Breast epithelium (tissue), 4 donors: ENCODE data around the gene METTL17. TPM values are rescaled to one million over a fixed set of nuclear protein-coding genes. Genes with fewer than 3 reads are reported as not detected.
"Not testable (repeated sequence)": the region's sequence is repeated elsewhere in the genome, so short reads cannot be mapped to it uniquely, and the experiment has no call there.

Experiments used
- DNase-seq, 2 donors: peaks; one replicate each; pipeline ENCODE4 v3.0.0-alpha.2; 2019; ENCODE audit warnings: low spot score in 2 of 2
- H3K27ac ChIP-seq, 2 donors: fragments of 200-600 bp; sonication (generic) in 1 of 2; one replicate each; pipeline ENCODE4 v1.5.1; 2016 to 2019; ENCODE audit warnings: mild to moderate bottlenecking in 1 of 2
- H3K27me3 ChIP-seq, 2 donors: fragments of 200-600 bp; sonication (generic) in 1 of 2; one replicate each; pipeline versions ENCODE4 v1.5.1 to v1.6.0; 2017 to 2019; ENCODE audit warnings: control low read depth in 1 of 2, mild to moderate bottlenecking in 1 of 2
- H3K36me3 ChIP-seq: fragments of 200-600 bp; one replicate; pipeline ENCODE4 v1.5.1; 2019
- H3K4me1 ChIP-seq, 2 donors: fragments of 200-600 bp; sonication (generic); one replicate each; pipeline ENCODE4 v1.5.1; 2016 to 2019; ENCODE audit warnings: control low read depth in 1 of 2
- H3K4me3 ChIP-seq, 3 donors: fragments of 200-600 bp; sonication (generic); 1 replicate in 2 of 3; 2 replicates in 1 of 3; pipeline ENCODE4 v1.5.1; 2016 to 2019; ENCODE audit warnings: mild to moderate bottlenecking in 3 of 3, moderate library complexity in 2 of 3
- H3K9me3 ChIP-seq, 2 donors: fragments of 200-600 bp; sonication (generic) in 1 of 2; one replicate each; pipeline ENCODE4 v1.5.1; 2016 to 2019; ENCODE audit warnings: control low read depth in 1 of 2
- POLR2A ChIP-seq: fragments of 450-650 bp; IDR thresholded peaks from one replicate; pipeline ENCODE4 v1.6.1; 2016; ENCODE audit warnings: antibody characterized with exemption, mild to moderate bottlenecking, moderate library complexity
- POLR2AphosphoS5 ChIP-seq, 3 donors: sonication (generic); formaldehyde crosslinking; IDR thresholded peaks; one replicate each; pipeline ENCODE4 v1.6.1; 2017; ENCODE audit warnings: antibody characterized with exemption in 3 of 3
- intact Hi-C: fragments of 100-400 bp; cut with DNase I; formaldehyde crosslinking; loops from one replicate; pipeline ENCODE4 v1.15.1; 2023; ENCODE audit warnings: low total_unique reads
- total RNA-seq, 3 donors: library from RNA; depleted of rRNA; stranded (reverse); fragments of >200 nt; gene quantifications; one replicate each; pipeline ENCODE4 v1.1.0, GENCODE V29; 2016
- TF ChIP-seq, protein P1 (sequence below), 3 donors: fragments of 450-650 bp; IDR thresholded peaks; one replicate each; pipeline ENCODE4 v1.5.1; 2016 to 2017; ENCODE audit warnings: antibody characterized with exemption in 3 of 3, mild to moderate bottlenecking in 3 of 3, moderate library complexity in 3 of 3

Gene METTL17
- total RNA-seq, 3 donors from 2014 or later, result 78.6 to 105 (median 89.5) TPM

DNA sequence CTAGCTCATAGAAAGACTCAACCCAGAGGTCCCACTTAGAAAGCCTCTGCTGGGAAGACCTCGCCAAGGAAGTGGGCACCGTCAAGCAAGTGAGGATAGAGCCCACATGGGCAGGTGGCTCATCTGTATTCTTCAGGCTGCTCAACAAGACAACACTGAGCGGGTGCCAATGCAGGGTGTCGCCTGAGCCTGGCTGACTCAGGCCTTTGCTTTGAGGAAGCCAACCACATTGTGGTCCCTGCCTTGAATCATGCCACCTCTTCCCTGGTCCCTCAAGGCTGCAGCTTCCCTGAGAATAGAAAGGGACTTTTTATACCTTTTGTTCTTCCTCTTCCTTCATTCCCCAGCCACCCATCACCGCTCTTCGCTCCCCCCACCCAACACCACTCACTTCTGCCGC is 47.0 kb downstream of the METTL17 start:
- Histone ChIP-seq H3K27ac (peak overlapping the region; percentile 36 to 70), H3K9me3 (no peaks in the 10 kb centered on the region), H3K27me3 (no peaks in the 10 kb centered on the region), H3K4me3 (no peak overlapping the region), H3K36me3 (no peaks in the 10 kb centered on the region), H3K4me1 (peaks cover 0 to 15% of the 10 kb centered on the region in 2 donors)
- intact Hi-C loops, result no loop called here
- TF ChIP-seq POLR2AphosphoS5 (IDR thresholded peaks at IDR 0.05) (no peak), POLR2A (no peak)
- TF ChIP-seq, protein P1, sequence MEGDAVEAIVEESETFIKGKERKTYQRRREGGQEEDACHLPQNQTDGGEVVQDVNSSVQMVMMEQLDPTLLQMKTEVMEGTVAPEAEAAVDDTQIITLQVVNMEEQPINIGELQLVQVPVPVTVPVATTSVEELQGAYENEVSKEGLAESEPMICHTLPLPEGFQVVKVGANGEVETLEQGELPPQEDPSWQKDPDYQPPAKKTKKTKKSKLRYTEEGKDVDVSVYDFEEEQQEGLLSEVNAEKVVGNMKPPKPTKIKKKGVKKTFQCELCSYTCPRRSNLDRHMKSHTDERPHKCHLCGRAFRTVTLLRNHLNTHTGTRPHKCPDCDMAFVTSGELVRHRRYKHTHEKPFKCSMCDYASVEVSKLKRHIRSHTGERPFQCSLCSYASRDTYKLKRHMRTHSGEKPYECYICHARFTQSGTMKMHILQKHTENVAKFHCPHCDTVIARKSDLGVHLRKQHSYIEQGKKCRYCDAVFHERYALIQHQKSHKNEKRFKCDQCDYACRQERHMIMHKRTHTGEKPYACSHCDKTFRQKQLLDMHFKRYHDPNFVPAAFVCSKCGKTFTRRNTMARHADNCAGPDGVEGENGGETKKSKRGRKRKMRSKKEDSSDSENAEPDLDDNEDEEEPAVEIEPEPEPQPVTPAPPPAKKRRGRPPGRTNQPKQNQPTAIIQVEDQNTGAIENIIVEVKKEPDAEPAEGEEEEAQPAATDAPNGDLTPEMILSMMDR (IDR thresholded peaks at IDR 0.05), result no peak
- DNase-seq, result peak in 1 of 2 donors; percentile 65

DNA sequence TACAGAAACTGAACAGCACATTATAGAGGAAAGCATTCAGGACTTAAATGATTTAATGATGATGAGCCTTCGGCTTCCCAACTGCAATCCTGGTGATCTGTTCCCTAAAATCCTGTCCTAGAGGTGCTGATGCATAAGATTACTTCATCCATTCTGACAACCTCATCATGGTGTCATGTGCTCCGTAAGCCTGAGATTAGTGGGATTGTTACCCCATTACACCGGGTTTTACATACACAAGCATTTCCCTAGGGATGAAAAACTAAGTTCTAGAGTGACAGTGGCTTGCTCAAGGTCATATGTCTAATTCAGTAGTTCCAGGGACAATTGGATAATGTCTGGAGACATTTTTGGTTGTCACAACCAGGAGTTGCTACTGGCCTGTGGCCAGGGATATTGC is 47.4 kb downstream of the METTL17 start:
- Histone ChIP-seq H3K4me3 (no peak overlapping the region), H3K9me3 (no peaks in the 10 kb centered on the region), H3K36me3 (no peaks in the 10 kb centered on the region), H3K27ac (peak overlapping the region; percentile 36 to 70), H3K4me1 (peaks cover 0 to 15% of the 10 kb centered on the region in 2 donors), H3K27me3 (no peaks in the 10 kb centered on the region)
- no peak for DNase-seq
- TF ChIP-seq POLR2A (no peak), POLR2AphosphoS5 (IDR thresholded peaks at IDR 0.05) (no peak)
- TF ChIP-seq, protein P1 (IDR thresholded peaks at IDR 0.05), result no peak
- intact Hi-C loops, result no loop called here

DNA sequence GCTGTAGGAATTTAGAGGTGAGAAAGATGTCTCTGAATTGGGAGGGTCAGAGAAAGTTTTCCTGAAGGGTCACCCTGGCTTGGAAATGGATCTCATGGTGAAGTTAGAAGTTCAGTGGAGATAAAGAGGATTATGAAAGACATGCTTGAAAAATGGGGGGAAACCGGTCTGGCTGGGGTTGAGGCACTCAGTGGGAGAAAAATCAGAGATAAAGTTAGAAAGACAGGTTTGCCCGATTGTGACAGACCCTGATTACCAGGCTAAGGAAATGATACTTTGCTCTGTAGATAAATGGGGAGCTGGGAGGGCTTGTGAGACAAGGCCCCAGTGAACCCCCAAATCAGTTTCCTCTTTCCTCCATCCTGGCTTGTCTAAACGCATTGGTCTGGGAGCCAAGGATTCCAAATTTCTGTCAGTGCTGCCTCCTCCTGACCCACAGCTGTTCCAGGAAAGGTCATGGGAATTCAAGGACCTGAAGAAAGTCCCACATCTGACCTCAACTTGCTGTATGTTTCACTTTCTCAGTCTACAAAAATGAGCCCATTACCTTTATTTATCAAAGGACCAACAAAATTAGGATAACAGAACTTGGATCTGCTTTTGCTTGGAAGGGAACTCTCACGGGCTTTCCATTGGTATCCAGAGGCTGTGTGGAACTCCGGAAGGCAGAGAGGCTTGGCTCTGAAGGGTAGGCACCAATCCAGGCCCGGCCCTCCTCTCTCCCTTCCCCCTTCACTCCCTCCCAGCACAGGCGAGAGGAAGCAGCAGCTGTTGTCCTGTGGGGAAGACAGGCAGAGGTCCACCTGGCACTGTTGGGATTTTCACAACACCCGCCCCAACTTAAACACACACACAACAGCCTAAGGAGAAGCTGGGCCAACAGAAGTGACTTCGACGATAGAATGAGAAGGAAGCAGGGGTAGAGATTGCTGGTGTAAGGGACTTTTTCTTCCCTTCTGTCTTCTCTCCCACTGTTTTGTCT is 49.0 kb downstream of the METTL17 start:
- intact Hi-C loops, result loop anchor here (2.0 kb wide), 1 partner anchor 24 kb away; no protein-coding TSS in a partner anchor
- Histone ChIP-seq H3K27ac (peak overlapping the region; percentile 70 to 80), H3K9me3 (no peaks in the 10 kb centered on the region), H3K4me1 (peaks cover 0 to 24% of the 10 kb centered on the region in 2 donors), H3K27me3 (no peaks in the 10 kb centered on the region), H3K36me3 (no peaks in the 10 kb centered on the region), H3K4me3 (peak overlapping the region in 2 of 3 donors; percentile 6 to 21)
- DNase-seq, result peak; percentile 83 to 88
- TF ChIP-seq POLR2AphosphoS5 (IDR thresholded peaks at IDR 0.05) (peak; percentile 51 to 77 (median 67)), POLR2A (no peak)

DNA sequence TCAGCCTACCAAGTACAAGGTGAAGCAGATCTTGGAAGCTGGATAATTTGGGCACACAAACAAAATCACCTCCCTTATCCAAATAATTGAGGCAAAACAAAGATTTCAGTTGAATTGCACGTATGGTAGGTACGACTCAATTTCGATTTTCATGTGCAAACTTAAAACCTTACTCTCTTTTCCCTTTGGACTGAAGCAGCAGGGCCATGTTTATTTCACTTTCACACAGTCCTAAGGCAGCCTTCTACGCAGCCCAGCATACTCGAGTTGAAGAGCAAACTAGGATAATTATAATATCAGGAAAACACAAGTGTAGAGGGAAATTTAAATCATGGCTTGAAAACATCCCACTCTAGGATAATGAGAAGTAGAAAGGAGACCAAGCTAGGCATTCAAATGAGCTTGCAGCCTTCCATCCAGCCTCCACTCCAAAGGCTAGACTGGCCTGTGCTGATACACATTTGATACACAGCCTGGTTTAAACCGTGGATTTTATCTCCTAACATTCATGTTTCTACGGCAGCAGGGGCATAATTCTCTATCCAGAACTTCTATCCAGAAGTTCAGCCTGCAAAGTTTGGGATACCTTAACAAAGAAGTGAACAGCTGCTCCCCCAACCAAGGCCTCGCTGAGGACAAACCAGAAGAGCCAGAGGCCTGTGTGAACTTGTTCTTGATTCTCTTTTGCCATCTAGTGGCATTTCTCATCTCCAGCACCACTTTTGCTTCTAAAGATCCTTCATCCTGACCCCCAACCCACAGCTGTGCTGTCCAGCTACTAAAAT is 50.0 kb downstream of the METTL17 start:
- peak in 1 of 2 donors; percentile 50 for DNase-seq
- TF ChIP-seq, protein P1 (IDR thresholded peaks at IDR 0.05), result peak; percentile 48 to 78 (median 75)
- TF ChIP-seq POLR2AphosphoS5 (IDR thresholded peaks at IDR 0.05) (no peak), POLR2A (no peak)
- Histone ChIP-seq H3K4me1 (peaks cover 0 to 32% of the 10 kb centered on the region in 2 donors), H3K27ac (peak overlapping the region; percentile 70 to 80), H3K36me3 (no peaks in the 10 kb centered on the region), H3K4me3 (no peak overlapping the region), H3K9me3 (no peaks in the 10 kb centered on the region), H3K27me3 (no peaks in the 10 kb centered on the region)
- intact Hi-C loops, result loop anchor here (2.0 kb wide), 1 partner anchor 25 kb away; no protein-coding TSS in a partner anchor

DNA sequence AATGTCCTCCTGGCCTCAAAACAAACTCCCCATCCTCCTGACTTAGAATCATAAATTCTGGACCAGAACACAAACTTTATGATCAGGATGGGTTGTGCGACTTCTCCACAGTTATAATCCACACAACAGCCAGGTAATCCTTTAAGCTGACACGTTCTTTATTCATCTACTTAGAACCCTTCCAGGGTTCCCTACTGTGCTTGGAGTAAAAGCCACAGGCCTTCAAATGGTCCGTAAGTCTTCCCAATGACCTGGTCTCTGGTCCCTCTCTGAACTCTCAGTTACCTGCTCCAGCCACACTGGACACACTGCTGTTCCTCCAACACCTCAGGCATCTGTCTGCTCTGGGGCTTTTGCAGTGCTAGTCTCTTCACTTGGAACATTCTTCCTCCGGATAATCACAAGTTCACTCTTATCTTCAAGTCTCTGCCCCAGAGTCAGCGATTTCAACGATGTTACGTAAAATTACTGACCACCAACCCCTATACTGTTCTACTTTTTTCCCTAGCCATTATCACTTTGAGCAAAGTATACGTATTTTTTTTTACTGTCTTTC is 50.7 kb downstream of the METTL17 start:
- H3K36me3 ChIP-seq, result no peaks in the 10 kb centered on the region
- no peaks in the 10 kb centered on the region for H3K27me3 ChIP-seq
- H3K4me1 ChIP-seq, result peaks cover 0 to 32% of the 10 kb centered on the region in 2 donors
- DNase-seq, result no peak
- peak overlapping the region; percentile 70 to 80 for H3K27ac ChIP-seq
- H3K9me3 ChIP-seq, result no peaks in the 10 kb centered on the region
- TF ChIP-seq POLR2A (no peak), POLR2AphosphoS5 (IDR thresholded peaks at IDR 0.05) (no peak)
- TF ChIP-seq, protein P1 (IDR thresholded peaks at IDR 0.05), result peak in 1 of 3 donors; percentile 4
- intact Hi-C loops, result no loop called here
- H3K4me3 ChIP-seq, result no peak overlapping the region

DNA sequence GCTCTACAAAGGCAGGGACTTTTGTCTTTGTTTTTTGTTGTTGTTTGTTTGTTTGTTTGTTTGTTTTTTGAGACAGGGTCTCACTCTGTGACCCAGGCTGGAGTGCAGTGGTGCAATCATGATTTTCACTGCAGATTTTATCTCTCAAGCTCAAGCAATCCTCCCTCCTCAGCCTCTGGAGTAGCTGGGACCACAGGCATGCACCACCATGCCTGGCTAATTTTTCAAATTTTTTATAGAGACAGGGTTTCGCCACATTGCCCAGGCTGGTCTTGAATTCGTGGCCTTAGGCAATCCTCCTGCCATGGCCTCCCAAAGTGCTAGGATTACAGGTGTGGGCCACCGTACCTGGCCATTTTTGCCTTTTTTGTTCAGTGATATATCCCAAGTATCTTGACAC is 51.2 kb downstream of the METTL17 start:
- peak overlapping the region; percentile 70 to 84 for H3K27ac ChIP-seq
- intact Hi-C loops, H3K36me3 ChIP-seq, H3K4me3 ChIP-seq, DNase-seq, H3K9me3 ChIP-seq, H3K27me3 ChIP-seq: not testable (repeated sequence)
- H3K4me1 ChIP-seq, result peaks cover 0 to 32% of the 10 kb centered on the region in 2 donors
